GM21717 (cell line): ENCODE data around the gene TMEM120B.
"Not testable (repeated sequence)": the region's sequence is repeated elsewhere in the genome, so short reads cannot be mapped to it uniquely, and the experiment has no call there.

Experiments
- ATAC-seq: cut with Tn5 transposase; IDR thresholded peaks from one replicate; pipeline ENCODE4 v1.9.1; 2021; ENCODE audit warnings: mild to moderate bottlenecking, moderate library complexity; ENCODE audit not compliant: unreplicated experiment

The TMEM120B gene

DNA sequence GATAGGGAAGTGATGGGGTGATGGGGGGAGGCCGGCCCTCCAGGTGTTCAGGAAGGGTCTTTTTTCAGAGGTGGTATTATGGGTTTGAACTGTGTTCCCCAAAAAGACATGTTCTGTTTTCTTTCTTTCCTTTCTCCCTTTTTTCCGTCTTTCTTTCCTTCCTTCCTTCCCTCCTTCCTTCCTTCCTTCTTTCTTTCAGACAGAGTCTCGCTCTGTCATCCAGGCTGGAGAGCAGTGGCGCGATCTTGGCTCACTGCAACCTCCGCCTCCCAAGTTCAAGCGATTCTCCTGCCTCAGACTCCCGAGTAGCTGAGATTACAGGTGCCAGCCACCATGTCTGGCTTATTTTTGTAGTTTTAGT lies 3.5 kb upstream of the TMEM120B start:
- not testable (repeated sequence) for ATAC-seq

DNA sequence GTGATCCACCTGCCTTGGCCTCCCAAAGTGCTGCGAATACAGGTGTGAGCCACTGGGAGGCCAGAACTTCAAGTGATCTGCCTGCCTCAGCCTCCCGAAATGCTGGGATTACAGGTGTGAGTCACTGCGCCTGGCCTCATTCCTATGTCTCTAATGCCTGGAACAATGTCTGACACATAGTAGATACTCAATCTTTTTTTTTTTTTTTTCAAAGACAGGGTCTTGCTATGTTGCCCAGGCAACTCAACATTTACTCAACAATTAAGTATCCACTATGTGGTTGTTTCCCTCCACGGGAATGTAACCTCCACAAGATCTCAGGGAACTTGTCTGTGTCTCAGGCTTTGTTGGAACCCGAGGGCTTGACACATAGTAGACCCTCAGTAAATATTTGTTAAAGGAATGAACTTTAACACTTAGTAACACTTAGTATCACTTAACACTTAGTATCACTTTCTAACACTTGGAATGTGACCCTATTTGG lies 3.0 kb upstream of the TMEM120B start:
- no peak for ATAC-seq

DNA sequence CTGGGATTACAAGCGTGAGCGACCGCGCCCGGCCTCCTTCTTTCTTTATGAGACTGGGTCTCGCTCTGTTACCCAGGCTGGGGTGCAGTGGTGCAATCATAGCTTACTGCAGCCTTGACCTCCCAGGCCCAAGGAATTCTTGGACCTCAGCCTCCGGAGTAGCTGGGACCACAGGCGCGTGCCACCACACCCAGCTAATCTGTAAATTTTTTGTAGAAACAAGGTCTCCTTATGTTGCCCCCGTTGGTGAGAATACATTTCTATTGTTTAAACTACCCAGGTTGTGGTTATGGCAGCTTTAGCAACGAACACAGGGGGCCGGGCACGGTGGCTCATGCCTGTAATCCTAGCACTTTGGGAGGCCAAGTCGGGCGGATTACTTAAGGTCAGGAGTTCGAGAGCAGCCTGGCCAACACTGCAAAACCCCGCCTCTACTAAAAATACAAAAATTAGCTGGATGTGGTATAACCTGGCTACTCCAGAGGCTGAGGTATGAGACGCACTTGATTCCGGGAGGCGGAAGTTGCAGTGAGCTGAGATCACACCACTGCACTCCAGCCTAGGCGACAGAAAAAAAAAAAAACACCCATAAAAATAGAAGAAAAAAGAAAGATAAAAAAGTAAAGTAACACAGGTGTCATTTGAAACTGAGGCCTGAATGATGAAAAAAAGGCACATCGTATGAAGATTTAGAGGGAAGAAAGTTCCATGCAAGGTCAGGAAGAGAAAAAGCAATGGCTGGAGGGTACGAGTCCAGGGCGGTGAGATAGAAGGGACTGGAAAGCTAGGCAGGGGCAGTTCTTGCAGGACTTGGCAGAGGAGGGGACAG lies 977 bp upstream of the TMEM120B start:
- ATAC-seq, result no peak

DNA sequence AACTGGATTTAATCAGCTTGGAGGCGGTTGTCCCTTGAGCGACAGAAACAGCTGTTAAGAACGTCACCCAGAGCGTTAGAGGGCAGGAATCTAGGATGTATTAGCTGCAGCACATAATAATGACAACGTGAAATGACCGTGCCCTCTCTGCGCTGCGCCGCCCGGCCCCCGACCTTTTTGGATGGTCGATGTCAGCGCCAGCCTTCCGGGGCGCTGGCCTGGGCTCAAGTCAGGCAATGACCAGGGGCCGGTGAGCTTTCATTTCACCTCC lies 427 bp upstream of the TMEM120B start:
- ATAC-seq, result peak; percentile 33

DNA sequence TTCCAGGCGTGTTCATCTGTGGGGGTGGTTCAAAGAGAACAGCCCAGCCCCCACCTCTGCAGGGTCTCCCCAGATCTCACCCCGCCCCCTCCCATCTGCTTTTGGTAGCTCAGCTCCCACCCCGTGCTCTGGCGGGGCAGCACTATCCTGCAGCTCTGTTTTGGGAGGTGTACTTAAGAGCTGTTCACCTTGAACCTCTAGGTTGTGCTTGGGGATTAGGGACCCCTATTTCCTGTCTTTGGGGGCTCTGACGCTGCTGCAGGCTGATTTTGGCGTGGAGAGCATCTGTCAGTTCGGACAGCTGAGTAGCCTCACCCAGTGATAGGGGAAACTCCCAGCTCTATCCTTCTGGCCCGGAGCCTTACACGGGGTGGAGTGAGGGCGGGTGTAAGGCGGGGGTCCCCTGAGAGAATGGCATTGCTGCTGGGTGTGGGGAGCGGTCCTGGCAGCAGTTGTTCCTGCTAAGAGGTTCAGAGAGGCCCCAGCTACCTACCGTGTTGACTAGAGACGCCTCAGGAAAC lies 765 bp downstream of the TMEM120B start:
- ATAC-seq, result peak; percentile 3

DNA sequence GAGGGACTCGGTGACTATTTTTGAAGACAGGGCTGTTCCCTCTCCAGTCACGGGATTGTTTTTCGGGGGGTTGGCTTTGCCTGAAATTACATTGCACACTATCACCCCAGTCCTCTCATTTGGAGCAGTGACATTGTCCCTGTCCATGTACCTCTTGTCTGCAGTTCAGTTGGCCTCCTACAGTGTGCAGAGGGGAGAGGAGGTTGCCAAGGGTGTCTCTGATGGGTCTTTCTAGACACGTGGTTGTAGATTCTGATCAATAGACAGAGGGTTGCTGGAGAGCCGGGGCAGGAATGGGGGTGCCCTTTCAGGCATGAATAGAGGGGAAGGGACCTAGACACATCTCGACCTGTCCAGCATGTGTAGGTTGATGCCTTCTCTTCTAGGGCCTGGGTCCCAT lies 1.2 kb downstream of the TMEM120B start:
- no peak for ATAC-seq

DNA sequence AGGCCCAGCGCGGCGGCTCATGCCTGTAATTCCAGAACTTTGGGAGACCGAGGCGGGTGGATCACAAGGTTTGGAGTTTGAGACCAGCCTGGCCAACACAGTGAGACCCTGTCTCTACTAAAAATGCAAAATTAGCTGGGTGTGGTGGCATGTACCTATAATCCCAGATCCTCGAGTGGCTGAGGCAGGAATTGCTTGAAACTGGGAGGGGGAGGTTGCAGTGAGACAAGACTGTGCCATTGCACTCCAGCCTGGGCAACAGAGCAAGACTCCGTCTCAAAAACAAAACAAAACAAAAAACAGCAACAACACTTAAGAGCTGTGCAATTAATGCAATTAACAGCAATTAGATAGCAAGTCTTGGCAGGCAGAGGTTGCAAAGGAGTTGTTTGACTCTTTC lies 2.5 kb downstream of the TMEM120B start:
- not testable (repeated sequence) for ATAC-seq

DNA sequence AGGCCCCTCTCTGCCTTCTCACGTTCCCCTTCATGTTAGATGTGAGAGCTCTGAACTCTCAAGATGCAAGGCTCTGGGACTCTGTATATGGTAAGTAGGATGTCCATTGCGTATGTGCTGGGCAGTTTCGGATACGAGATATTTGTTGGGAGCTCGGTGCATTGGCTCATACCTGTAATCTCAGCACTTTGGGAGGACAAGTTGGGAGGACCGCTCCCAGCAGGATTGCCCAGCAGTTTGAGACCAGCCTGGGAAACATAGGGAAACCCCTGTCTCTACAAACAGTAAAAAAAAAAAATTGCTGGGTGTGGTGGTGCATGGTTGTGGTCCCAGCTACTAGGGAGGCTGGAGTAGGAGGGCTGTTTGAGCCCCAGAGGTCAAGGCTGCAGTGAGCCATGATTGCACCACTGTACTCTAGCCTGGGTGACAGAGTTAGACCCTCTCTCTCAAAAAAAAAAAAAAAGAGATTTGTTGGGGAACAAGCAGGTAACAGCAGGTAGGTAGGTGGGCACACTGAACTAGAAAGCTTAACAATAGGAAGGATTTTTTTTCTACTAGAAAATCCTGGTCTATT lies 3.4 kb downstream of the TMEM120B start:
- ATAC-seq, result no peak

DNA sequence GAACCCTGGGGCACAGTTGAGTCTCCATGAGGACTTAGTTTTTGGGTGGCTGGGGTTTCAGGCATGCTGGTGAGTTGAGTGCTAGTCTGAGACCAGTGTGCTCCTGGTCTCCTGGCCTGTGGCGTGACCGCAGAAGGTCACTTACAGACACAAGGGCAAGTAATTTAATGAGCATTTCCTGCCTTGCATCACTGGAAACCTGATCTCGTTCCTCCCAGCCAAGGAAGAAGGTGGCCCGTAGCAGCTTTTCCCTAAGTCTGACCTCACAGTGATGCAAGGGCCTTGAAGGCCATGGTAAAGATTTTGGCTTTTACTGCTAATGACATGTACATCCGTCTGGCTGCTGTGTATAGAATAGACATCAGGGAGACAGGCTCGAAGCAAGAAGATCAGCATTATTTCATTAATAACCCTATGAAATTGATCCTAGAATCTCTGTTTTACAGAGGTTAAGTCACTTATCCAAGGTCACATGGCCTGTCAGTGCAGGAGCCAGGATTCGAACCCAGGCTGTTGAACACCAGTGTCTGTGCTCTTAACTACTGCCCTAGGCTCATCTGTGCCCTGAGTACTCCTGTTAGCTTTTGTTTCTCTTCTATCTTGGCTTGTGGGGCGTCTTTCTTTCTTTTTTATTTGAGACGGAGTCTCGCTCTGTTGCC lies 4.6 kb downstream of the TMEM120B start:
- ATAC-seq, result no peak

DNA sequence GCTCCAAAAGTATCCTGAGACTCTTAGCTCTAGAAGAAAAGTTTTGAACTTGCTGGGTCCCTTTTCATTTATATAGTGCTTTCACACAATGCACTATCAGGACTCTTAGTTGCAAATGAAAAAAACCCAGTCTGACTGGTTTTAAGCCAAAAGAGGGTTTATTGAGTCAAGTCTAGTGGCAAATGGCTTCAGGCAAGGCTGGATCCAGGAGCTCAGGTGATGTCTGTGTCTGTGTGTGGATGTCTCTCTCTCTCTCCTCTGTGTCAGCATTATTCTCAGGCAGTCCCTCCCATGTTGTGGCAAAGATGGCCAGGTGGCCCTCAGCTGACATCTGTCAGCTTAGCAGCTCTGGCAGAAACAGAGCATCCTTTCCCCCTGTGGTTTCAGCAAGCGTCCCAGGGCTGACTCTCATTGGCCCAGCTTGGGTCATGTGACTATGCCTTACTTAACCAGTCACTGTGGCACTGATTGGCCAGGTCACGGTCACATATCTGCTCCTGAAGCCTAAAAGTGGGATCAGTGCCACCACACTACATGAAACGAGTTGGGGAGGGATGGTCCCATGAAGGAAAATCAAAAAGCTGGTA lies 6.2 kb downstream of the TMEM120B start:
- ATAC-seq, result no peak

DNA sequence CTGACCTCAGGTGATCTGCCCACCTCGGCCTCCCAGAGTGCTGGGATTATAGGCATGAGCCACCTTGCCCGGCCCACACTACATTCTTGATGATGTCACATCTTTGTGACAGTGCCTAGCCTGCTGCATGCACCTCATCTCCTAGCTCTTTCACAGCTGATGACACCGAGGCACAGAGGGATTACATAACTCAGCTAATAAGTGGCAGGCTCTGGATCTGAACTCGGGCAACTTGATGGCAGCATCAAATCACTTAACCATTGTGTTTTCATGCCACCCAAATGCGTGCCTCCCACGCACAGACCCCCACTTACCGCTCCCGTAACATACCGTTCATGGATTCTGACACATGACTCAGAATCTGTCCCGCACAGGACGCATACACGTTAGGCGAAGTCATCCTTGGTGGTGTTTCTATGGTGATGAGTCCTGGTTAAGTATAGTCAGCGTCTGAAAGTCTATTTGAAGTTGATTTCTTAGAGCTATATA lies 7.4 kb downstream of the TMEM120B start:
- no peak for ATAC-seq

DNA sequence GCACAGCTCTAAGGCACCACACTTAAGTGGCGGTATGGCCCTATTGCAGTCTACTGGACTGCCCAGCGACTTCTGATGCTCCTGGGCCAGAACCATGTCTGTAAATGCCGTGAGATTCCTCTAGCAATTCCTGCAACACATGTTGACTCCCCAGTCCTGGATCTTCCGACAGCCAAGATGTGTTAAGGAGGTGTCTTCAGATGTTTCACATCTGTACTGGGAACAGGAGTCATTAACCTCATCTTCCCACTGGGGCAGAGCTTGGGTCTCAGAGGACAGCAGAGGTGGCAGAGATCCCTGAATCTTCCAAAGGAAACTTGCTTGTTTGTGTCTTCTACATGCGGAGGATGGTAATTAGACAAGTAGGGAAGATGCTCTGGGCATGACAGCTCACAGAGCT lies 8.2 kb downstream of the TMEM120B start:
- ATAC-seq, result no peak

DNA sequence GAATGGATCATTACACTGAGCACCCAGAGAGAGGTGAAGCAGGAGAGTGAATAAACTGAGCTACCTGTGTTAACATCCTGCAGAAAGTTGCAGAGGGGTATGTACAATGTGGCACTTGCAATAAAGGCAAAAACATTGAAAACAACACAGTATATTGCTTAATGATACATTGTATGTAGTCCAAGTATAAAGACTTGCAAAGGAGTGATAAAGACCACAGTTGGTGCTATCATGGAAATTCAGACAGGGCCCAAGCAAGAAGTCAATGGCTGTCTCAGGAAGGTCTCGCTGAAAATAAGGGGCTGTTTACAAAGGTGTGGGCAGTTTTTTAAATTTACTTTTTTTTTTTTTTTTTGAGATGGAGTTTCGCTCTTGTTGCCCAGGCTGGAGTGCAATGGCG lies 10.0 kb downstream of the TMEM120B start:
- ATAC-seq, result no peak

DNA sequence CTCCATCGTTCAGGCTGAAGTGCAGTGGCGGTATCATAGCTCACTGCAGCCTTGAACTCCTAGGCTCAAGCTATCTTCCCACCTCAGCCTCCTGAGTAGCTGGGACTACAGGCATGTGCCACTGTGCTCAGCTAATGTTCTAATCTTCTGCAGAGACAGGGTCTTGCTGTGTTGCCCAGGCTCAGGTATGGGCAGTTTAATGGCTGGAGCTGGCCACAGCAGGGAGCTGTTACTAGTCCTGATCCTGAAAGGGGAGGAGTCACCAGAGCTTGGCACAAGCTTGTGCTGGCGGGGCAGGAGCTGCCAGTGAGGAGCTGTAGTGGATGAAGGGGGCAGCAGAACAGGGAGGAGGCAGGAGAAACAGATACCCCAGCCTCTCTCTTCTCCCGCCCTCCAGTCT lies 10.6 kb downstream of the TMEM120B start:
- no peak for ATAC-seq

DNA sequence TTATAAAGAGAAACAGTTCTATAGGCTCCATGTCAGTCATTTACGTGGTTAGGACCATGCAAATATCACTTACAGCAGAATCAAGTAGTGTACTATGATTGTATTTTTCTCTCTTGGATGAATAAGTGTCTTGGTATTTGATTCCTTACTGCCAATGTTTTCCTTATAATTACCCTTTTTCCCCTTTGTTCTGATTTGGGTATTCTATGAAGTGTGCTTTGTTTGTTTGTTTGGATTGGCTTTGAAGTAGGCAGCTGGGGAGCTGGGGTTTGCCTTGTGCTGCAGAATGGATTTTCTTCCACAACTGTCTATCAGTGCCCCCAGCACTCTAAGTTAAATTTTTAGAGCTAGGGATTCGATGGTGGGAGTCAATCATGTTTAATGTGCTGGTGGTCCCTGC lies 12.4 kb downstream of the TMEM120B start:
- ATAC-seq, result no peak

DNA sequence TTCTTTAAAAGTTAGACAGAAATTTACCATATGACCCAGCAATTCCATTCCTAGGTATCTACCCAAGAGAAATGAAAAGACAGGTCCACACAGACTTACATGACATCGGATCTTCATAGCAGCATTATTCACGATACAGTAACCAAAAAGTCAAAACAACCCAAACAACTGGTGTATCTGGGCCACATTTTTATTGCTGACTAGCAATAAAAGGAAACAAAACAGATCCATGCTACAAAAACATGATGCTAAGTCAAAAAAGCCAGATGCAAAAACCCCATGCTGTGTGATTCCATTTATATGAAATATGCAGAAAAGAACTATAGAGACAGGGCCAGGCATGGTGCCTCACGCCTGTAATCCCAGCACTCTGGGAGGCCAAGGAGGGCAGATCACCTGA lies 12.9 kb downstream of the TMEM120B start:
- no peak for ATAC-seq

DNA sequence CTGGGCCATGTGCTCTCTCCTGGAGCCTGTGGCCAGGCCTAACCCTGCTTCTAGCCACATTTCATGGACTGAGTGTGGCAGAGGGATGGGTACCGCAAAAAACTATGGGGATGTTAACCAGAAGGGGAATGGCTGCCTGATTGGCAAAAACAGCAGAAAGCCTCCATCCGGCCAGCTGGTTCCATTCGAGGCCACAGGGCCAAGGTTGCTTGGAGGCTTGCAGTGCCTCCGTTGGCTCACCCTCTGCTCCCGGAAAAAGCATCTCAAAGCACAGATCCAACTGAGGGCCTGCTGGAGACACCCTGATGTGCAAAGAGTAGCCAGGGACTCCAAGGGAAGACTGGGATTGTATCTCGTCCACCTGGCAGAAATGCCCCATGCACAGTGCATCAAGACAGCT lies 16.5 kb downstream of the TMEM120B start:
- ATAC-seq, result no peak

DNA sequence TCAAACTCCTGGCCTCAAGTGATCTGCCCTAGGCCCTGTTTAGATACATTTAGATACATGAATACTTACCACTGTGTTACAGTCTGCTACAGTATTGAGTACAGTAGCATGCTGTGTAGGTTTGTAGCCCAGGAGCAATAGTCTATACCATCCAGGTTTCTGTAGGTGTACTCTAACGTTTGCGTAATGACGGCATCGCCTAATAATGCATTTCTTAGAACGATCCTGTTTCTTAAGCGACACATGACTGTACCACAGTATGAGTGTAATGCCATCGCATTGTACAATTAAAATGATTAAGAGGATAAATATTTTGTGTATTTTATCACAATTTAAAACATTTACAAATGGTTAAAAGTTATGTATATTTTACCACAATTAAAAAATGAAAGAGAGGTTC lies 18.9 kb downstream of the TMEM120B start:
- ATAC-seq, result no peak

DNA sequence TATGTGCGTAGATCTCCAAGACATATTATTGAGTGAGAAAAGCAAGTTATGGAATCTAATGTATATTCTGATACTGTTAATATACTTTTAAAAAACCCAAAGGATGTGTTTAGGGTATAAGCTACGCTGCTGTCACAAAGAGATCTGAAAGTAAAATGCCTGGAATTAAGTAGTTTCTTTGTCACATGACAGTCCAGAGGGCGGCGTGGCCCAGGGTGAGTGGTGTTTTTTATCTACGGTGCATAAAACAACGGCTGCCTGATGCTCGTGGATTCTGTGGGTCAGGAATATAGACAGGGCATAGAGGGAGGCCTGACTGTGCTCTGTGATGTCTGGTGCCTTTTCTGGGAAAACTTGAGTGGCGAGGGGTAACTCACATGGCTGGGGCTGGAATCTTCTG lies 21.3 kb downstream of the TMEM120B start:
- no peak for ATAC-seq

DNA sequence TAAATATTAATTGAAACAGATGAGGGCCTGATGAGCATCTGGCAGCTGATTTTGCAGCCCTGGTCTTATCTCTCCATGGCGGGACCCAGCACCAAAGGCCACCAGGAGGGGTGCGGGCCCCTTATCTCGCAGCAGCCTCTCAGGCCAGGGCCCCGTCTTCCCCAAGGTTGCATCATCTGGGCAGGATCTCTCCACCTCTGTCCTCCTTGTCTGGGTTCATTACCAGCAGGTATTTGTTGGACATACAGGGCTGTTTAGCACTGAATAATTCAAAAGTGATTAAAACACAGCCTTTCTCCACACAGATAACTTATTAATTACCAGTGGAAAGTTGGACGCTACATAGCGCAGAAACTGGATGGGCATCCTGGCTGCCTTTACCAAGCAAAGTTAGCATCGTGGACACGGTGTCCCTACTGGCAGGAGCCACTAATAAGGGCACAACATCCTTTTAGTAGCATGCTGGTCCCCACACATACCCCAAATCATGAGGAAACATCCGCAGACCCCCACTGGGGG lies 25.8 kb downstream of the TMEM120B start:
- no peak for ATAC-seq

DNA sequence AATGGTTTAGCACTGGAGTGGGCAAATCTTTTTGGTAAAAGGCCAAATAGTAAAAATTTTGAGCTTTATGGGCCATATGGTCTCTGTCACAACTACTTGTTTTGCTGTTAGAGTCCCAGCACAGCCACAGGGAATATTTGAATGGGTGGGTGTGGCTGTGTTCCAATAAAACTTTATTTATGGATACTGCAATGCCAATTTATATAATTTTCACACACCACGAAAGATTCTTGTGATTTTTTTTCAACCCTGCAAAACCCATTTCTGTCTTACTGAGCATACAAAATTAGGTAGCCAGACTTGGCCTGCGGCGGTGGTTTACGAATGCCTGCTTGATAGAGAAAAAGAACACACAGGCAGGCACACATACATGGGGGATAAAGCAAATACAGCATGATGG lies 28.3 kb downstream of the TMEM120B start:
- ATAC-seq, result no peak
